Upper lobe of right lung (tissue), 1 donor: ENCODE data around the gene TUBGCP6. TPM values are rescaled to one million over a fixed set of nuclear protein-coding genes. Genes with fewer than 3 reads are reported as not detected.

Experiments
- ATAC-seq: fragments of 200-7000 bp; cut with Tn5 transposase; one replicate; pipeline ENCODE4 v1.9.1; 2020; ENCODE audit warnings: mild to moderate bottlenecking, moderate library complexity
- DNase-seq: peaks from one replicate; pipeline ENCODE4 v3.0.0-alpha.2; 2020
- H3K27ac ChIP-seq: fragments of 200-600 bp; one replicate; pipeline ENCODE4 v1.8.0; 2022
- H3K27me3 ChIP-seq: fragments of 200-600 bp; one replicate; pipeline ENCODE4 v1.8.0; 2022; ENCODE audit warnings: mild to moderate bottlenecking
- H3K36me3 ChIP-seq: fragments of 200-600 bp; one replicate; pipeline ENCODE4 v1.8.0; 2022
- H3K4me1 ChIP-seq: fragments of 200-600 bp; one replicate; pipeline ENCODE4 v1.8.0; 2022
- H3K4me3 ChIP-seq: fragments of 200-600 bp; one replicate; pipeline ENCODE4 v1.8.0; 2022; ENCODE audit warnings: mild to moderate bottlenecking
- H3K9me3 ChIP-seq: fragments of 200-600 bp; one replicate; pipeline ENCODE4 v1.8.0; 2022
- CTCF ChIP-seq: fragments of 200-600 bp; IDR thresholded peaks from one replicate; pipeline ENCODE4 v1.8.0; 2022; ENCODE audit warnings: antibody characterized with exemption
- intact Hi-C: fragments of 100-400 bp; cut with DNase I; formaldehyde crosslinking; loops from one replicate; pipeline ENCODE4 v1.11.0; 2022
- total RNA-seq: library from RNA; stranded (reverse); fragmentation: NEBNext Ultra II Directional; extraction: Animal tissue kit (Norgen Biotek cat#: 25700); gene quantifications from one replicate; pipeline ENCODE4 v1.2.1, GENCODE V29; 2021
- donor health status: DM: no; HTN: yes; CAD: no; lungs with severe emphysema.

Gene TUBGCP6
- total RNA-seq, 1 donor from 2014 or later: 51.3 TPM

- Histone ChIP-seq H3K9me3 (no peaks in the 10 kb centered on the region), H3K36me3 (peaks cover 60% of the 10 kb centered on the region), H3K4me3 (no peak overlapping the region), H3K4me1 (peaks cover 36% of the 10 kb centered on the region), H3K27me3 (no peaks in the 10 kb centered on the region), H3K27ac (no peak overlapping the region)
- ATAC-seq (no peak), DNase-seq (no peak)
- TF ChIP-seq CTCF: no peak
- intact Hi-C loops: no loop called here
Observed at GRCh38 chr22:50289151-50289941, 44.5 kb upstream of the TUBGCP6 start.

GRCh38 chr22:50287731-50288130 is 42.9 kb upstream of the TUBGCP6 start:
- intact Hi-C loops: no loop called here
- no peak overlapping the region for H3K4me3 ChIP-seq
- ATAC-seq (no peak), DNase-seq (no peak)
- H3K27ac ChIP-seq: no peak overlapping the region
- no peaks in the 10 kb centered on the region for H3K27me3 ChIP-seq
- TF ChIP-seq CTCF: no peak
- peaks cover 20% of the 10 kb centered on the region for H3K4me1 ChIP-seq
- peaks cover 74% of the 10 kb centered on the region for H3K36me3 ChIP-seq
- no peaks in the 10 kb centered on the region for H3K9me3 ChIP-seq

GRCh38 chr22:50286701-50287318 is 42.0 kb upstream of the TUBGCP6 start:
- TF ChIP-seq CTCF: no peak
- intact Hi-C loops: no loop called here
- Histone ChIP-seq H3K4me1 (peaks cover 11% of the 10 kb centered on the region), H3K36me3 (peaks cover 83% of the 10 kb centered on the region), H3K27ac (no peak overlapping the region), H3K27me3 (no peaks in the 10 kb centered on the region), H3K9me3 (no peaks in the 10 kb centered on the region), H3K4me3 (no peak overlapping the region)
- ATAC-seq: no peak
- DNase-seq: no peak

DNA sequence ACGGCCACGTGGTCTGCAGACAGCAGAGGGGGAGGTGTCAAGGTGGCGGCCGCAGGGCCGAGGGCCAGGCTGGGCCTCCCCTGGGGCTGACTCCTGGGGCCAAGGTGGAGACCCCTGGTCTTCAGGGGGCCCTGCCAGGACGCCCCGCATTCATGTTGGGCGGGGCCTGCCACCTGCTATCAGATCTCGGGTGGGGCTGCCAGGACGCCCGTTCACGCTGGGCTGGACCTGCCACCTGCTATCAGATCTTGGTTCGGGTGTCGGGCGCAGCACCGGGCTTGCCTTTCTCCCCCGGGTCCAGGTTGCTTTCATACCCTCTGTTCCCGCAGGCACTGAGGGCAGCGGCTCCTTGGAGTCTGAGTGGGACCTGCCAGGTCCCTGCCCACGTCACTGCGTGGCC is 41.5 kb upstream of the TUBGCP6 start:
- H3K9me3 ChIP-seq: no peaks in the 10 kb centered on the region
- H3K27ac ChIP-seq: no peak overlapping the region
- H3K27me3 ChIP-seq: no peaks in the 10 kb centered on the region
- peaks cover 6% of the 10 kb centered on the region for H3K4me1 ChIP-seq
- ATAC-seq (no peak), DNase-seq (no peak)
- H3K36me3 ChIP-seq: peaks cover 89% of the 10 kb centered on the region
- TF ChIP-seq CTCF: no peak
- intact Hi-C loops: no loop called here
- no peak overlapping the region for H3K4me3 ChIP-seq

- DNase-seq (no peak), ATAC-seq (no peak)
- no peaks in the 10 kb centered on the region for H3K9me3 ChIP-seq
- H3K27ac ChIP-seq: no peak overlapping the region
- no peaks in the 10 kb centered on the region for H3K27me3 ChIP-seq
- H3K4me1 ChIP-seq: peaks cover 1% of the 10 kb centered on the region
- no peak overlapping the region for H3K4me3 ChIP-seq
- H3K36me3 ChIP-seq: peaks cover 92% of the 10 kb centered on the region
- intact Hi-C loops: no loop called here
- no peak for TF ChIP-seq CTCF
Observed at GRCh38 chr22:50285568-50286229, 40.9 kb upstream of the TUBGCP6 start.
